Tracheal epithelial cell (primary cell): ENCODE results near the gene VAT1. TPM values are rescaled to one million over a fixed set of nuclear protein-coding genes. Genes with fewer than 3 reads are reported as not detected.

Source experiments
- total RNA-seq: library from RNA; depleted of rRNA; stranded (reverse); fragments of >200 nt; gene quantifications from 2 replicates; pipeline ENCODE4 v1.2.1, GENCODE V29; 2014

The VAT1 gene
- 94.8 and 149 TPM in 2 replicates for total RNA-seq

GRCh38 chr17:43021741-43022512 lies at the start of gene VAT1:
Gene VAT1, minus strand, starts transcription at chr17:43022385. Its CDS starts 63 bp downstream, at chr17:43022322.

GRCh38 chr17:43024407-43025289 lies 2.5 kb upstream of the VAT1 start, which contains the start of gene RND2:
Gene RND2, plus strand, starts transcription at chr17:43025231. Its CDS starts 117 bp downstream, at chr17:43025348.

DNA sequence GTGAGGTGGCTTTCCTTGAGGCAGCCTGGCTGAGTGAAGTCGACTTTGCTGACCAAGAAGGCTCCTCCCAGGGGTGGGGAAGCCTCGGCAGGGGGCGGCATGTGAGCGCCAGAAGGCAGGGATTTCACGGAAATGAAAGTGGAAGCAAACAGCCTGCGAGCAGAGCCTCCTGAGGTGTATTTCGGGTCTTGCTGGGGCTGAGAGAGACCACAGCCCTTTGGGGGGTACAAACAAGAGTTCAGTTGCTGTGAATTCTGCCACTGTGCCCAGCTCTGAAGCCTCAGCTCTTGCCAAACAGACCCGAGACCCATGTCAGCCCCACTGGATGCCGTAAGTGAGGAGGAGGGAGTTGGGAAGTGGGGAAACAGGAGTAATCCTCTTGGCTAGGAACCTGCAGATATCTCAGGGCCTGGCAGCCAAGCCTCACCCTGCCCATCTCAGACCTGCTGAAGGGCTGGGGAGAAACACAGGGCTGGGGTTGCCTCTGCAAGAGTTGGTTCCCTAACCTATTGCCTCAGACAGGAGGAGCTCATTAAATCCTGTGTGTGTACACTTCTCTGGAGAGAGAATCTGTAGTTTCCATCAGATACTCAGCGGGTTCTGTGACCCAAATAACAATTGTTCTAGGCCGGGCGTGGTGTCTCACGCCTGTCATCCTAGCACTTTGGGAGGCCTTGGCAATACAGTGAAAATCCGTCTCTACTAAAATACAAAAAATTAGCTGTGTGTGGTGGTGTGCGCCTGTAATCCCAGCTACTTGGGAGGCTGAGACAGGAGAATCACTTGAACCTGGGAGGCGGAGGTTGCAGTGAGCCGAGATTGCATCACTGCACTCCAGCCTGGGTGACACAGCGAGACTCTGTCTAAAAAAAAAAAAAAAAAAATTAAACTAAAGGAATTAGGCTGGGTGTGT lies 15.3 kb downstream of the VAT1 start, which contains the start of gene IFI35:
TSS of gene IFI35 (plus strand) at position 146 of the 913 bp plus-strand sequence. CDS start at position 310, 164 bp downstream.

GRCh38 chr17:42997984-42998938 lies 23.9 kb downstream of the VAT1 start, which contains the start of gene RPL27:
Gene RPL27, plus strand, starts transcription at chr17:42998419. Its CDS starts 332 bp downstream, at chr17:42998751.

GRCh38 chr17:42980274-42980765 lies 41.9 kb downstream of the VAT1 start, which contains the start of gene RUNDC1:
Gene RUNDC1, plus strand, starts transcription at chr17:42980565. Its CDS starts 12 bp downstream, at chr17:42980577.

DNA sequence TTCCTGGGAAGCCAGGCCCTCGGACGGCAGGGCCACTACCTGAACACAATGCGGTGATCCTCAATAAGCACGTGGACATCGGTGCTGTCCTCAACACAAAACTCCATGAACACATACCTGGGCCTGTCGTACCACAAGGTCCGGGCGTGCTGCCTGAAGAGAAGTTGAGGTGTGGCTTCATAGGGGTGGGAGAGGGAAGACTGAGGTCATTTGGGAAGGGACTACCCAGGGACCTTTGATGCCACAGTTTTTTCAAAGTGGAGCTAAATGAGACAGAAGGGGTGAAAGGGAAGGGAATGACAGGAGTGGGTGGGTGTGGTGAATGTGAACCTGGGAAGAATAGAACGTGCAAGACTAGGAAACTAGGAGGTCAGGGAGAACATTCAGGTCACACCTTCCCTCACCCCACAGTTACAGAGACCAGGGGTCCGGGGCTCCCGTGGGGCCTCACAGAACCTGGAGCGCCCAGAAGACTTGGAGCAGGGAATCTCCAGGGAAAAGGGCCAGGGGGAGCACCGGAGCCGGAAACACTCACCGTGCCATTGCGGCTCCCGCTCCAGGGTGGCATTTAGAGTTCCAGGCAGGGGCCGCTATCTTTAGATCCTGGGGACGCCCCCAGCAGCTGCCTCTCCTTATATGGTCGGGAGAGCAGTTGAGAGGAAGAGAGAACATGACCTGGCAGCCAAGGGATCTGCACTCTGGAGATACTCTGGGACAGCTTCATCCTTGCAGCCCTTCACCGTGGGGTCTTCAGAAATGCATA lies 42.5 kb downstream of the VAT1 start, which contains the start of gene PTGES3L:
TSS of gene PTGES3L (minus strand) at position 570 of the 763 bp plus-strand sequence. CDS start at position 543, 27 bp downstream.

Other genes starting within 250 kb of the VAT1 start
- gene VPS25, start 248.9 kb downstream of the VAT1 start, total RNA-seq, result 66.1 and 83.6 TPM in 2 replicates
- 0.96 TPM in 1 of 2 replicates, not detected in the other for gene WNK4, start 241.8 kb downstream of the VAT1 start, total RNA-seq
- gene COA3, start 223.7 kb downstream of the VAT1 start, total RNA-seq, result 71.3 and 76.9 TPM in 2 replicates
- gene CNTD1, start 223.5 kb downstream of the VAT1 start, total RNA-seq, result not detected in 2 replicates
- gene BECN1, start 198.1 kb downstream of the VAT1 start, total RNA-seq, result 113 and 117 TPM in 2 replicates
- 65.2 and 83.6 TPM in 2 replicates for gene PSME3, start 189.0 kb downstream of the VAT1 start, total RNA-seq
- 0.96 and 1.5 TPM in 2 replicates for gene AOC2, start 177.8 kb downstream of the VAT1 start, total RNA-seq
- under 0.01 and 0.24 TPM in 2 replicates for gene AOC3, start 171.2 kb downstream of the VAT1 start, total RNA-seq
- under 0.01 TPM in 1 of 2 replicates, not detected in the other for gene G6PC1, start 121.6 kb downstream of the VAT1 start, total RNA-seq
- gene AARSD1, start 57.9 kb downstream of the VAT1 start, total RNA-seq, result 11.9 and 14.0 TPM in 2 replicates
- gene PTGES3L, start 42.3 kb downstream of the VAT1 start, total RNA-seq, result 0.21 and 0.24 TPM in 2 replicates
- 8.7 and 9.4 TPM in 2 replicates for gene RUNDC1, start 41.8 kb downstream of the VAT1 start, total RNA-seq
- 1,542 and 1,825 TPM in 2 replicates for gene RPL27, start 24.0 kb downstream of the VAT1 start, total RNA-seq
- 2.1 and 10.4 TPM in 2 replicates for gene IFI35, start 15.6 kb downstream of the VAT1 start, total RNA-seq
- 0.24 TPM in 1 of 2 replicates, not detected in the other for gene RND2, start 2.8 kb upstream of the VAT1 start, total RNA-seq
- 3.8 and 4.3 TPM in 2 replicates for gene BRCA1, start 103.0 kb upstream of the VAT1 start, total RNA-seq
- 53.0 and 87.6 TPM in 2 replicates for gene NBR1, start 148.8 kb upstream of the VAT1 start, total RNA-seq
- 0.21 and 0.48 TPM in 2 replicates for gene TMEM106A, start 189.5 kb upstream of the VAT1 start, total RNA-seq
- not detected in 2 replicates for gene CCDC200, start 206.2 kb upstream of the VAT1 start, total RNA-seq
- not detected in 2 replicates for gene RNU2-1, start 211.6 kb upstream of the VAT1 start, total RNA-seq